VCaP (cell line): Measurements from ENCODE around the gene GEMIN2.
"Not testable (repeated sequence)": the region's sequence is repeated elsewhere in the genome, so short reads cannot be mapped to it uniquely, and the experiment has no call there.

ENCODE experiments used
- H3K27ac ChIP-seq: fragments of 450-650 bp; 2 replicates; pipeline ENCODE4 v1.5.1; 2017
- CTCF ChIP-seq: fragments of 450-650 bp; conservative IDR thresholded peaks from 2 replicates; pipeline ENCODE4 v1.5.1; 2017; ENCODE audit warnings: mild to moderate bottlenecking, moderate library complexity

Gene GEMIN2

DNA sequence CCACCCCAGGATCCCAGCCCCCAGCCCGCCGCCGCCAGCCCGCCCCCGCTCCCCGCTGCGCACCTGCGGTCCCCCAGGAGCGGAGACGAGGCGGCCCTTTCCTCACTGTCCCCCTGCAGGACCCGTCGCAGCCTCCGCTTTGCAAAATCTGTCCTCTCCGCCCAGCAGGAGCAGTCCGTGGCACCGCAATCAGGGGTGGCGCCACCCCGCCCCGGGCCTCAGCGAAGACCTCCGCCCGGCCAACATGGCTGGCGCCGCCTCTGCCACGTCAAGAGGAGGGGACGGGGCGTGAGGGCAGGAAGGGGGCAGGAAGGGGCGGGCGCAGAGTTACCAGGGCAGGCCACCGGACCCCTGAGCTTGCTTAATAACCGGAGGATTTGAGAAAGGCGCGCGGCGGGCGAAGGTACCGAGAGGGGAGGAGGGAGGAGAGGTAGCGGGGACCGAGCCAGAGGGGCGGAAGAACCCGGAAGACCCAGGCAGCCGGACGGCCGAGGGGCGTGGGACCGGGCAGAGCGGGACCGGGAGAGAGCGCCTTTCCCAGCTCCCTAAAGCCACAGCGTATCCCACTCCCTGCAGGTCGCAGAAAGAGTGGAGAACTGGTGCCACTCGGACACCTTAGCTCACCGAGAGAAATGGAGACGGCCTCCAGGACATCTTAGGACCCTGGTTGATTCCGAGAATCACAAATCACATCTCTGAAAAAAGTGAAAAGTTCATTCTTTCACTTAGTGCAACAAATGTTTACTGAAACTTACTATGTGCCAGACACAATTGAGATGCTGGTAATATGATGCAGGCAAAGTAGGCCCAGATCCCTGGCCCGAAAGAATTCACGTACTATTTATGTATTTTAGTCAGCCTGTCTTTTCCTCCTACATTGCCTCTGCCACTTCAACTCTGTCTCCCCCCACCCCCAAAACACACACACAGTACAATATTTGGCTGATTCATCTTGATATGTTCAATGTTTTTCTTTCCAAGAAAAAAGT lies 10.9 kb upstream of the GEMIN2 start, which contains the start of gene SEC23A:
TSS of gene SEC23A (minus strand) at position 267 of the 989 bp plus-strand sequence. CDS start 7,117 bp downstream, outside the sequence.
- peak within 1 kb of the TSS; percentile 81 for H3K27ac ChIP-seq
- TF ChIP-seq CTCF = peak; percentile 16; the same call in 1 of the 2 replicates

GRCh38 chr14:39104078-39104801 lies 9.9 kb upstream of the GEMIN2 start:
- peak overlapping the region; percentile 81 for H3K27ac ChIP-seq

DNA sequence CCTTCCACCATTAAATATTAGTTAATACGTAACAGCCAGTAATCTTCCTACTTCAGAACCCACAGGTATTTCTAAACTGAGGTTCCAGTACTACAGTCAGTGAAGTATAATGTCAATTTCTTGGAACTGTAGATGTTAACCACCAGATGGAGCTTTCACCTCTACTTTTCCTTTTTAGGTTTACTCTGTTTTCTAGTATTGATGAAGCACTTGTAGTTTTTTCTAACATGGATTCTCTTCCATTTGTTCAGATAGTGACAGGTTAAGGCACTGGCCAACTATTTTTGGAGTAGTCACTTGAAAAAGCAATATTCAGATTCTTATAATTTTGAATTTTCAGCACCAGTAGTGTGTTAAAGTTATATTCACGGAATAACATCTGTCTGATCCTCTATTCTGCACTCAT lies 6.5 kb upstream of the GEMIN2 start:
- peak; percentile 73 for TF ChIP-seq CTCF
- H3K27ac ChIP-seq = no peak overlapping the region

DNA sequence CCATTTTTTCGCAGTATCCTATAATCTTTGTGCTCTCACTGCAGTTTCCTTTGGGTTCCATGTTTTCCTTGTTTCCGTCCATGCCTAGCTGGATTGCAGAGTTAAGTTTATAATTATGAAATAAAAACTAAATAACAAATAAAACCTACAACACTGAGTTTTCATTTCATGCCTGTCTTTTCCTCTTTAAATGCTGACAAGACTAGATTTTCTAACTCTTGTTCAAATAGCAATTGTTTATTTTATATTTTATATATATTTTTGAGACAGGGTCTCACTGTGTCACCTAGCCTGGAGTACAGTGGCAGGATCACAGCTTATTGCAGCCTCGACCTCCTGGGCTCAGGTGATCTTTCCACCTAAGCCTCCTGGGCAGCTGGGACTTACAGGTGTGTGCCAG lies 5.3 kb upstream of the GEMIN2 start:
- TF ChIP-seq CTCF = no peak
- H3K27ac ChIP-seq = no peak overlapping the region

DNA sequence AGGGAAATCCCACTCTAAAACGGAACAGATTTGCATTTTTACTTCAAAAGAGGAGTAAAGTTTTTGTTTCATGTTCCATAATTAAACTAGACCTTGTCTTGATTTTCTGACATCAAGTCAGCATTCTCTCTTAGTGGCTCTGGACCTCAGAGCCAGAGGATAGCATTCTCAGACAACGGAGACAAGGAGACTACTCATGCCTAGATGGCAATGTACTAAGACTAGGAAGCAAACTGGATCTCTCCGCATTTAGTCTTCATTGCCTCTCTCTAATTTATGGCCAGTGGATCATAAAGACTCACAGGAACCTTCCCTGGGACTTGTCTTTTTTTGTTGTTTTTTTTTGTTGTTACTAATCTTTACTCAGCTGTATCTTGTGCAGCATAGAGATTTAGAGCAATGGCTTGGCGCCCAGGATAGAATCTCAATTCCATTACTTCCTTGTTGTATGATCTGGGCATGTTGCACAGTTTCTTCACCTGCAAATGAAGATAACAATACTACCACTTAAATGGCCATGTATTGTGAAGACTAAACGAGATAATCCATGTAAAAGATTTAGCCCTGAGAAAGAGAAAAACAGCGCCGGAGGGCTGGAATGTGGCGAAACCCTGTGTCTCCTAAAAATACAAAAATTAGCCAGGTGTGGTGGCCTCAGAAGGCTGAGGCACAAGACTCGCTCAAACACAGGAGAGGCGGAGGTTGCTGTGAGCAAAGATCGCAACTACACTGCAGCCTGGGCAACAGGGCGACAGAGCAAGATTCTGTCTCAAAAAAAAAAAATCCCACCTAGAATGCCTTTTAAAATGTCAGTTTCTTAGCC lies 4.0 kb upstream of the GEMIN2 start:
- H3K27ac ChIP-seq = no peak overlapping the region
- TF ChIP-seq CTCF = no peak

DNA sequence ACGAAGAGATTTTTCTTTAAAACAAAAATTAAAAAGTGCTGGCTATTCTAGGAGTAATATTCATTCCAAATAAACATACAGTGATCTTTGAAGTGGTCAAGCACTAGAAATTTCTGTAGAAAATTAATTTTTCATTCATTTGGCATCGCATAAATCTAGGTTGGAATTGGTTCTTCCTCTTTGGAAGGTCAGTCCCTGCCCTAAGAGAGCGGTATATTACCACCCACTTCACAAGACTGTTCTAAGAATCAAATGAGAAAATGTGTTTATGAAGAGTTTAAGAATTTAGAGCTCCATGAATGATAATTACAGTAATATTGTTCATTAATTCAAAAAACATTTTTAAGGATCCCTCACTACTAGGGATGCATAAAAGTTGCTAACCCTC lies 444 bp upstream of the GEMIN2 start:
- H3K27ac ChIP-seq = peak overlapping the region; percentile 78
- no peak for TF ChIP-seq CTCF

DNA sequence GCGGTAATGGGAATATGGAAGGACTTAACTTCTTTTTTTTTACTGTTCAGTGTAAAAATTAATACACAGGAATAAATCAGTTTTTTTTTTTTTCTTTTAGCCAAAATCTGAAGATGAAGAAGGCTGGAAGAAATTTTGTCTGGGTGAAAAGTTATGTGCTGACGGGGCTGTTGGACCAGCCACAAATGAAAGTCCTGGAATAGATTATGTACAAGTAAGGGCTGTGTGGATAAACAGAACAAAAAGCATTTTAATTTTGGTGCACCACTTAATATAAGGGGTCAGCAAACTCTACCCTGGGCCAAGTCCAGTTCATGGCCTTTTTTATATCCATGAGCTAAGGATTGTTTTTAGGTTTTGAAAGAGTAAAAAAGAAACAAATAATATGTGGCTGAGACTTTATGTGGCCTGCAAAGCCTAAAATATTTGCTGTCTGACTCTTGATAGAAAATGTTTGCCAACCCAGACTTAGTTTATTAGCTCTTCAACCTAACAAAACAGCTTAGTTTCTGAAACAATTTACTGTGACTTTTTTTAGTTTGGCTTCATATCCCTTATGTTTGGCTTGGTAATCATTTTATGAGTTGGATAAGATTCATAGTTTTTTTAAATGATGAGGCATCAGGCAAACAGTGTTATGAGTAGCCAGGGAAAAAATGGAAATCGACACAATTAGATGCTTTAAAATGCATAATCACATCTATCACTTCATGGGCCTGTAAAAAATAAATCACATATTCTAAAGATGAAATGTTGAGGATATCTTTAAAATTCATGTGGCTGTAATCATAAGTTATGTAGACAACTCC lies 8.4 kb downstream of the GEMIN2 start:
- no peak overlapping the region for H3K27ac ChIP-seq
- no peak for TF ChIP-seq CTCF

- not testable (repeated sequence) for H3K27ac ChIP-seq
Observed at GRCh38 chr14:39137835-39138234, 23.7 kb downstream of the GEMIN2 start.
